WTC11 (cell line): Measurements from ENCODE around the gene PNMA6E. TPM values are rescaled to one million over a fixed set of nuclear protein-coding genes. Genes with fewer than 3 reads are reported as not detected.

Experiments
- ATAC-seq: fragments of 200-7000 bp; cut with Tn5 transposase; 2 replicates; pipeline ENCODE4 v1.10.0; 2021; ENCODE audit warnings: mild to moderate bottlenecking, moderate library complexity
- CTCF ChIA-PET: fragments of 300-600 bp; sonication (Branson Sonifier 250); formaldehyde crosslinking; loops from one replicate; lab custom pipeline; 2021; ENCODE audit warnings: antibody characterized with exemption; lab: Charles Lee
- POLR2A ChIA-PET: fragments of 350-600 bp; sonication (Branson Sonifier 250); formaldehyde crosslinking; loops from one replicate; lab custom pipeline; 2021; ENCODE audit warnings: antibody characterized with exemption; lab: Charles Lee
- DNase-seq: peaks from one replicate; pipeline ENCODE4 v3.0.0; 2021; ENCODE audit warnings: low spot score
- H3K27ac Mint-ChIP-seq: 2 replicates; pipeline ENCODE4 v1.8.0; 2021; ENCODE audit warnings: mixed read lengths
- H3K27me3 Mint-ChIP-seq: 2 replicates; pipeline ENCODE4 v1.8.0; 2021; ENCODE audit warnings: low read depth, mild to moderate bottlenecking, moderate library complexity, mixed read lengths
- H3K36me3 Mint-ChIP-seq: 2 replicates; pipeline ENCODE4 v1.8.0; 2021; ENCODE audit warnings: mixed read lengths
- H3K4me1 Mint-ChIP-seq: 2 replicates; pipeline ENCODE4 v1.8.0; 2022; ENCODE audit warnings: mixed read lengths
- H3K4me3 Mint-ChIP-seq: 2 replicates; pipeline ENCODE4 v1.8.0; 2021; ENCODE audit warnings: mild to moderate bottlenecking, moderate library complexity, mixed read lengths
- H3K9me3 Mint-ChIP-seq: 2 replicates; pipeline ENCODE4 v1.8.0; 2021; ENCODE audit warnings: mixed read lengths
- ARID4B ChIP-seq: sonication (generic); formaldehyde crosslinking; IDR thresholded peaks from 2 replicates; pipeline ENCODE4 v1.8.0; 2023; ENCODE audit warnings: missing genetic modification reagents, mild to moderate bottlenecking, borderline replicate concordance
- CREM ChIP-seq: sonication (generic); formaldehyde crosslinking; IDR thresholded peaks from 2 replicates; pipeline ENCODE4 v1.8.1; 2022; ENCODE audit warnings: mild to moderate bottlenecking, missing genetic modification reagents, moderate library complexity
- E2F1 ChIP-seq: sonication (generic); formaldehyde crosslinking; IDR thresholded peaks from 2 replicates; pipeline ENCODE4 v1.8.0; 2022; ENCODE audit warnings: mild to moderate bottlenecking, missing genetic modification reagents
- E2F5 ChIP-seq: sonication (generic); formaldehyde crosslinking; IDR thresholded peaks from 2 replicates; pipeline ENCODE4 v1.8.1; 2022; ENCODE audit warnings: mild to moderate bottlenecking, moderate library complexity, missing genetic modification reagents
- ELF4 ChIP-seq: sonication (generic); formaldehyde crosslinking; IDR thresholded peaks from 2 replicates; pipeline ENCODE4 v1.8.1; 2022; ENCODE audit warnings: low read depth, mild to moderate bottlenecking, moderate library complexity, missing genetic modification reagents
- FOXP1 ChIP-seq: sonication (generic); formaldehyde crosslinking; IDR thresholded peaks from 2 replicates; pipeline ENCODE4 v1.8.0; 2022; ENCODE audit warnings: missing genetic modification reagents, mild to moderate bottlenecking, moderate library complexity, borderline replicate concordance
- GTF2I ChIP-seq: fragments of 250-450 bp; sonication (Bioruptor Pico); conservative IDR thresholded peaks from 2 replicates; pipeline ENCODE4 v1.4.0; 2021; ENCODE audit warnings: mild to moderate bottlenecking
- HMGA2 ChIP-seq: fragments of 250-450 bp; sonication (Bioruptor Pico); IDR thresholded peaks from 2 replicates; pipeline ENCODE4 v1.4.0; 2021; ENCODE audit warnings: mild to moderate bottlenecking, moderate library complexity
- JAZF1 ChIP-seq: fragments of 250-450 bp; sonication (Bioruptor Pico); IDR thresholded peaks from 2 replicates; pipeline ENCODE4 v1.9.0; 2021; ENCODE audit warnings: moderate library complexity, mild to moderate bottlenecking, inconsistent platforms
- JUN ChIP-seq: sonication (generic); formaldehyde crosslinking; IDR thresholded peaks from 2 replicates; pipeline ENCODE4 v1.8.0; 2023; ENCODE audit warnings: mild to moderate bottlenecking, missing genetic modification reagents
- NFYB ChIP-seq: sonication (generic); formaldehyde crosslinking; conservative IDR thresholded peaks from 2 replicates; pipeline ENCODE4 v1.8.0; 2022; ENCODE audit warnings: low read depth, missing genetic modification reagents
- PRDM15 ChIP-seq: sonication (generic); formaldehyde crosslinking; IDR thresholded peaks from 2 replicates; pipeline ENCODE4 v1.8.0; 2022; ENCODE audit warnings: missing genetic modification reagents
- STAT6 ChIP-seq: sonication (generic); formaldehyde crosslinking; conservative IDR thresholded peaks from 2 replicates; pipeline ENCODE4 v1.8.1; 2023; ENCODE audit warnings: mild to moderate bottlenecking, low read depth, missing genetic modification reagents, moderate library complexity
- ZNF121 ChIP-seq: sonication (generic); formaldehyde crosslinking; IDR thresholded peaks from 2 replicates; pipeline ENCODE4 v1.8.0; 2023; ENCODE audit warnings: missing genetic modification reagents
- ZNF138 ChIP-seq: sonication (generic); formaldehyde crosslinking; conservative IDR thresholded peaks from 2 replicates; pipeline ENCODE4 v1.8.1; 2022; ENCODE audit warnings: mild to moderate bottlenecking, moderate library complexity, missing genetic modification reagents
- ZNF263 ChIP-seq: sonication (generic); formaldehyde crosslinking; IDR thresholded peaks from 2 replicates; pipeline ENCODE4 v1.8.1; 2022; ENCODE audit warnings: low read depth, mild to moderate bottlenecking, moderate library complexity, missing genetic modification reagents
- ZNF281 ChIP-seq: sonication (generic); formaldehyde crosslinking; IDR thresholded peaks from 2 replicates; pipeline ENCODE4 v1.8.0; 2023; ENCODE audit warnings: mild to moderate bottlenecking, missing genetic modification reagents
- ZNF532 ChIP-seq: fragments of 250-450 bp; sonication (Bioruptor Pico); IDR thresholded peaks from 2 replicates; pipeline ENCODE4 v1.9.0; 2021; ENCODE audit warnings: mild to moderate bottlenecking, borderline replicate concordance
- total RNA-seq: library from RNA; stranded (reverse); gene quantifications from 3 replicates; pipeline ENCODE4 v1.2.3, GENCODE V29; 2021

The PNMA6E gene
- total RNA-seq, 1 experiment from 2014 or later = not detected

- Mint-ChIP-seq H3K27me3 (peaks cover 19% of the 10 kb centered on the region), H3K4me3 (peak overlapping the region; percentile 59), H3K27ac (no peak overlapping the region), H3K36me3 (no peaks in the 10 kb centered on the region), H3K9me3 (no peaks in the 10 kb centered on the region), H3K4me1 (peaks cover 8% of the 10 kb centered on the region)
- POLR2A ChIA-PET = no interaction called here
- DNase-seq = no peak
- ATAC-seq = no peak
- CTCF ChIA-PET = interaction anchor here (1.0 kb wide), 1 partner anchor 32 kb away, joined by 3 read pairs; no protein-coding TSS in a partner anchor
- TF ChIP-seq STAT6 (CRISPR knock-in tag) (no peak), JUN (CRISPR knock-in tag) (no peak), GTF2I (CRISPR knock-in tag) (no peak), HMGA2 (no peak), ZNF281 (CRISPR knock-in tag) (no peak), JAZF1 (CRISPR knock-in tag) (no peak), ZNF138 (no peak), FOXP1 (CRISPR knock-in tag) (no peak), E2F1 (CRISPR knock-in tag) (no peak), ZNF532 (CRISPR knock-in tag) (no peak), PRDM15 (CRISPR knock-in tag) (no peak), ZNF263 (CRISPR knock-in tag) (no peak), ZNF121 (CRISPR knock-in tag) (no peak), ARID4B (CRISPR knock-in tag) (no peak), NFYB (CRISPR knock-in tag) (no peak), E2F5 (no peak), CREM (no peak), ELF4 (CRISPR knock-in tag) (no peak)
Observed at GRCh38 chrX:153410888-153411254, 9.7 kb upstream of the PNMA6E start.
